IMR-90 (cell line): ENCODE data around the gene NPPC. TPM values are rescaled to one million over a fixed set of nuclear protein-coding genes. Genes with fewer than 3 reads are reported as not detected.

Experiments used
- ATAC-seq: fragments of 200-7000 bp; cut with Tn5 transposase; 2 replicates; pipeline ENCODE4 v1.9.1; 2020; ENCODE audit warnings: low read depth, mild to moderate bottlenecking, moderate library complexity
- BruUV-seq: library from RNA; stranded (reverse); fragments of 400-500 nt; replicated peaks from 2 replicates; lab custom pipeline; 2021; lab: Mats Ljungman, UMichigan
- CTCF ChIA-PET: fragments of 300-600 bp; formaldehyde crosslinking; extraction: SDS; loops from one replicate; lab custom pipeline; 2021; ENCODE audit warnings: antibody characterized with exemption; lab: Yijun Ruan, JAX
- POLR2A ChIA-PET: fragments of 300-600 bp; sonication (Branson Sonifier 250); formaldehyde crosslinking; loops from one replicate; lab custom pipeline; 2022; ENCODE audit warnings: antibody characterized with exemption; ENCODE audit not compliant: unreplicated experiment; lab: Charles Lee
- DNase-seq: peaks from one replicate; pipeline ENCODE4 v3.0.0; 2013
- H2AFZ ChIP-seq: replicated peaks from 2 replicates; pipeline ENCODE3; 2013; ENCODE audit warnings: low read length, mild to moderate bottlenecking; ENCODE audit not compliant: poor library complexity
- H2AK5ac ChIP-seq: 2 replicates; pipeline ENCODE4 v1.6.1; 2013; ENCODE audit warnings: low read depth, low read length, inconsistent platforms
- H2AK9ac ChIP-seq: replicated peaks from 2 replicates; pipeline ENCODE3; 2013; ENCODE audit warnings: mild to moderate bottlenecking, low read depth, low read length, moderate library complexity; ENCODE audit not compliant: poor library complexity
- H2BK120ac ChIP-seq: 2 replicates; pipeline ENCODE4 v1.6.1; 2013; ENCODE audit warnings: low read depth, low read length, inconsistent platforms
- H2BK15ac ChIP-seq: 3 replicates; pipeline ENCODE4 v1.6.1; 2013; ENCODE audit warnings: low read depth, low read length, inconsistent platforms
- H2BK20ac ChIP-seq: 2 replicates; pipeline ENCODE4 v1.6.1; 2013; ENCODE audit warnings: low read depth, mild to moderate bottlenecking, inconsistent platforms, low read length, moderate library complexity
- H2BK5ac ChIP-seq: 2 replicates; pipeline ENCODE4 v1.6.1; 2013; ENCODE audit warnings: mild to moderate bottlenecking, low read depth, low read length, inconsistent platforms; ENCODE audit not compliant: poor library complexity, severe bottlenecking
- H3K14ac ChIP-seq: replicated peaks from 2 replicates; pipeline ENCODE4 v1.6.1; 2013; ENCODE audit warnings: low read depth, low read length, inconsistent platforms
- H3K18ac ChIP-seq: 2 replicates; pipeline ENCODE4 v1.6.1; 2013; ENCODE audit warnings: low read depth, low read length, control low read depth
- H3K23ac ChIP-seq: 2 replicates; pipeline ENCODE4 v1.6.1; 2013; ENCODE audit warnings: low read depth, low read length, inconsistent platforms
- H3K27ac ChIP-seq: 2 replicates; pipeline ENCODE4 v1.5.1; 2013; ENCODE audit warnings: mild to moderate bottlenecking, control low read depth, low read length; ENCODE audit not compliant: insufficient read depth
- H3K27me3 ChIP-seq: 2 replicates; pipeline ENCODE4 v1.6.1; 2013; ENCODE audit warnings: low read length; ENCODE audit not compliant: control insufficient read depth, insufficient read depth
- H3K36me3 ChIP-seq: 2 replicates; pipeline ENCODE4 v1.6.1; 2013; ENCODE audit warnings: low read length, mixed read lengths; ENCODE audit not compliant: control insufficient read depth, insufficient read depth
- H3K4ac ChIP-seq: 2 replicates; pipeline ENCODE4 v1.6.1; 2013; ENCODE audit warnings: low read depth, low read length, inconsistent platforms
- H3K4me1 ChIP-seq: 2 replicates; pipeline ENCODE4 v1.6.1; 2013; ENCODE audit warnings: low read length, mixed read lengths; ENCODE audit not compliant: control insufficient read depth, insufficient read depth
- H3K4me2 ChIP-seq: 2 replicates; pipeline ENCODE4 v1.6.1; 2013; ENCODE audit warnings: low read depth, mild to moderate bottlenecking, control low read depth, low read length, moderate library complexity
- H3K4me3 ChIP-seq: 2 replicates; pipeline ENCODE4 v1.5.1; 2013; ENCODE audit warnings: low read depth, mild to moderate bottlenecking, control low read depth, low read length, moderate library complexity; ENCODE audit not compliant: insufficient read depth
- H3K56ac ChIP-seq: 2 replicates; pipeline ENCODE4 v1.6.1; 2013; ENCODE audit warnings: low read length, inconsistent platforms; ENCODE audit not compliant: insufficient read depth; ENCODE audit errors: extremely low read depth
- H3K79me1 ChIP-seq, 2 experiments: 2 replicates each; pipeline ENCODE4 v1.6.1; 2013; ENCODE audit warnings: low read length in 2 of 2, inconsistent platforms in 1 of 2, low read depth in 1 of 2
- H3K9ac ChIP-seq: 2 replicates; pipeline ENCODE4 v1.6.1; 2013; ENCODE audit warnings: low read depth, low read length, control low read depth
- H3K9me1 ChIP-seq: 2 replicates; pipeline ENCODE4 v1.6.1; 2013; ENCODE audit warnings: low read length, inconsistent platforms; ENCODE audit not compliant: insufficient read depth
- H3K9me3 ChIP-seq: 2 replicates; pipeline ENCODE4 v1.6.1; 2013; ENCODE audit warnings: low read length; ENCODE audit not compliant: control insufficient read depth, insufficient read depth
- H4K20me1 ChIP-seq: 2 replicates; pipeline ENCODE4 v1.6.1; 2013; ENCODE audit warnings: low read length, inconsistent platforms; ENCODE audit not compliant: insufficient read depth
- H4K5ac ChIP-seq: 2 replicates; pipeline ENCODE4 v1.6.1; 2013; ENCODE audit warnings: mild to moderate bottlenecking, low read depth, low read length, control low read depth
- H4K8ac ChIP-seq, 2 experiments: 2 replicates each; pipeline ENCODE4 v1.6.1; 2013; ENCODE audit warnings: low read depth in 2 of 2, low read length in 2 of 2, control low read depth in 1 of 2, inconsistent platforms in 1 of 2
- H4K91ac ChIP-seq: 2 replicates; pipeline ENCODE4 v1.6.1; 2013; ENCODE audit warnings: low read depth, low read length, inconsistent platforms; ENCODE audit not compliant: insufficient read depth
- CHD1 ChIP-seq: IDR thresholded peaks from 2 replicates; pipeline ENCODE4 v1.6.1; 2012; ENCODE audit warnings: low read depth, low read length, improper control_type of control experiment
- ELK1 ChIP-seq: fragments of 150-350 bp; IDR thresholded peaks from 2 replicates; pipeline ENCODE4 v1.6.1; 2016; ENCODE audit warnings: low read depth, mild to moderate bottlenecking, low read length, moderate library complexity, borderline replicate concordance
- POLR2A ChIP-seq: IDR thresholded peaks from 2 replicates; pipeline ENCODE4 v1.6.1; 2012; ENCODE audit warnings: mild to moderate bottlenecking, low read depth, low read length
- RAD21 ChIP-seq: IDR thresholded peaks from 2 replicates; pipeline ENCODE4 v1.6.1; 2012; ENCODE audit warnings: low read length, improper control_type of control experiment
- WGBS, 2 experiments: methylation state at CpG; one replicate each; pipeline versions ENCODE4 v1.1.5 to v1.1.7; 2013; ENCODE audit warnings: missing lambda C conversion rate in 2 of 2; ENCODE audit not compliant: insufficient read length in 1 of 2; ENCODE audit errors: extremely low coverage in 2 of 2; 5-methylcytosine and 5-hydroxymethylcytosine counted together
- dilution Hi-C: fragments of 300-500 bp; cut with HindIII; formaldehyde crosslinking; loops from one replicate; pipeline ENCODE4 v1.14.3; 2018; ENCODE audit warnings: low sequenced_read_pairs; ENCODE audit not compliant: unreplicated experiment
- in situ Hi-C: fragments of 300-500 bp; cut with MboI; formaldehyde crosslinking; loops from 3 replicates; pipeline ENCODE4 v1.14.3; 2019; ENCODE audit warnings: low sequenced_read_pairs, inconsistent platforms, mixed read lengths
- intact Hi-C: fragments of 100-400 bp; cut with micrococcal nuclease; formaldehyde crosslinking; loops from 2 replicates; pipeline ENCODE4 v1.10.0; 2022
- polyA plus RNA-seq, 3 experiments: library from polyadenylated mRNA; depleted of rRNA; stranded (reverse); fragments of >200 nt; gene quantifications; 2 replicates each; pipeline ENCODE4 v1.2.3, GENCODE V29; 2012; ENCODE audit warnings: low replicate concordance in 1 of 3
- total RNA-seq: library from RNA; depleted of rRNA; stranded (reverse); fragments of >200 nt; gene quantifications from 2 replicates; pipeline ENCODE4 v1.2.3, GENCODE V29; 2012

The NPPC gene
- total and polyA plus RNA-seq, 2 of the 4 experiments (the other 2 are of a cell fraction), result 0.22 to 0.36 TPM

GRCh38 chr2:231884438-231885140, 41.6 kb downstream of the NPPC start:
- Histone ChIP-seq H3K18ac (no peak overlapping the region), H3K9me1 (no peaks in the 10 kb centered on the region), H2BK20ac (no peak overlapping the region), H4K5ac (no peak overlapping the region), H3K4ac (no peak overlapping the region), H3K56ac (no peak overlapping the region), H3K27ac (no peak overlapping the region), H2AK9ac (no peak overlapping the region), H4K20me1 (no peaks in the 10 kb centered on the region), H3K36me3 (no peaks in the 10 kb centered on the region), H3K4me2 (no peak overlapping the region), H4K8ac (no peak overlapping the region), H2BK15ac (no peak overlapping the region), H2BK5ac (no peak overlapping the region), H3K27me3 (peaks cover 34% of the 10 kb centered on the region), H3K23ac (no peak overlapping the region), H2AFZ (peak overlapping the region; percentile 13), H2AK5ac (no peak overlapping the region), H3K9ac (no peak overlapping the region), H3K14ac (no peak overlapping the region), H3K9me3 (peaks cover 4% of the 10 kb centered on the region), H3K4me3 (no peak overlapping the region), H2BK120ac (no peak overlapping the region), H3K4me1 (no peaks in the 10 kb centered on the region), H3K79me1 (no peaks in the 10 kb centered on the region), H4K91ac (no peak overlapping the region)
- in situ Hi-C loops, result no loop called here
- TF ChIP-seq POLR2A, result no peak
- no peak for TF ChIP-seq ELK1
- TF ChIP-seq CHD1, result no peak
- no peak for TF ChIP-seq RAD21
- ATAC-seq, result no peak
- DNase-seq, result no peak
- no TSS peak for BruUV-seq
- ChIA-PET POLR2A (no interaction called here), CTCF (interaction anchor here (1.1 kb wide), 1 partner anchor 16 kb away, joined by 3 read pairs; no protein-coding TSS in a partner anchor)
- WGBS, 2 experiments, result 76% methylated on average over 3 of the region's 8 CpGs; no CpG with 5 or more reads in 1 of the 2 experiments
- dilution Hi-C loops, result no loop called here
- intact Hi-C loops, result no loop called here
